GM21360 (cell line): ENCODE measurements around the gene THOP1.
"Not testable (repeated sequence)": the region's sequence is repeated elsewhere in the genome, so short reads cannot be mapped to it uniquely, and the experiment has no call there.

Experiments used
- ATAC-seq: cut with Tn5 transposase; IDR thresholded peaks from one replicate; pipeline ENCODE4 v1.9.1; 2021; ENCODE audit warnings: mild to moderate bottlenecking, moderate library complexity; ENCODE audit not compliant: unreplicated experiment

The THOP1 gene

DNA sequence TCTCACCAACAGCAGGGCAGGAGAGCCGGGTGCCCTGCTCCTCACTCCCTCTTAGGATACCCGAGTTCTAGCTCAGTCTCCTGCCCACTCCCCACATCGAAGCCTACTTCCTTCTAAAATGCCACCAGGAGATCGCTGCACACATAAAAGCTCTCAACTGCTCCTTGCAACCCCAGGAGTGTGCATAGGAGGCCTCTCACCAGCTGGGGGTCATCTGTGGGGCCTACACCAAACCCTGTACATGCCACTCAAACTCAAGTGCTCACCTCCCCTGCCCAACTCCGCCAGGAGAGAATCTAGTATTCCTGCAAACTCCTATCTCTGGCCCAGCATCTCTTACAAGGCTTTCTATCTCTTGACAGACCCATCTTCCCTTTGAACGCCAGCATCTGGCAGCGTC is 5.0 kb upstream of the THOP1 start:
- no peak for ATAC-seq

DNA sequence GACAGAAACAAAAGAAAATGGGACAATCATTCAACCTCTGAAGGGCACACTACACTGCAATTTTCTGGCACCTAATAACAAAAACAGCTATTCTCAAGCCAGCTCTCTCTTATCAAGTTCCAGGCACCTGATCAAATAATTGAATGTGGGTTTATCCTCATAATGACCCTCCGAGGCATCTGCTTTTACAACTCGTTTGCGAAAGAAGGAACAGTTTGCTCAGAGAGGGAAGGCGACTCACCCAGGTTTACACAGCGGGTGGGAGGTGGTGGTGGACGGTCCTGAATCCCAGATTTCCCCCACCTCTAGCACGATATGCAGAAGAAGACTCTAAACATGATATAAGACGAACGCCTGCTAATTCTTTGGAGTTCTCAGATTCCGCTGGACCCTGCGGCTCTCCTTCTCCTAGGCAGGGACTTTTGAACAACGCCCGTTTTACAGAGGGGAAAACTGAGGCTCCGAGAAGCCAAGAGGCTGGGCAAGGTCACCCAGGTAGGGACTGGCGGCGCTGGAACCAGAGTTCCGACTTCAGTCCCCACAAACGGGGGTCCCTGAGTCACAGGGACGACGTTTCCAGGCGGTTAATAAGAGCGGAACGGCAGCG is 2.9 kb upstream of the THOP1 start:
- no peak for ATAC-seq

- peak; percentile 56 for ATAC-seq
Observed at GRCh38 chr19:2782936-2783780, 2.1 kb upstream of the THOP1 start, which contains the start of gene SGTA. Gene SGTA (minus strand): TSS chr19:2783273. CDS start chr19:2769068, 14,205 bp downstream.

DNA sequence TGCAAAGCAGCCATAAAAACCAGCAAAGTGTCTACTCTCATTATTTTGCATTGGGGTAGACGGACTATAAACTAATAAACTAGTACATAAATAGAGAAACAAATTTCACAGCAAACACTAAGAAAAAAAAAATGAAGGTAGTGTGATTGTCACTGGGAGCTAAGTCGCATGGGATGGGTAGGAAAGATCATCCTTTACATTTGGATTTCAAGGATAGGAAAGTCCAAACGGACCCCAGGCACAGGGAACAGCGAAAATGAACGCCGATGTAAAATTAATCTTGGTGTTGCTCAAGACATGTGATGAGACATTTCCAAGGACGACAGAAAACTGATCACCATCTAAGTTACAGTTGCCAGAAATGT is 1.5 kb upstream of the THOP1 start:
- no peak for ATAC-seq

GRCh38 chr19:2787115-2787514 is 1.8 kb downstream of the THOP1 start:
- no peak for ATAC-seq

DNA sequence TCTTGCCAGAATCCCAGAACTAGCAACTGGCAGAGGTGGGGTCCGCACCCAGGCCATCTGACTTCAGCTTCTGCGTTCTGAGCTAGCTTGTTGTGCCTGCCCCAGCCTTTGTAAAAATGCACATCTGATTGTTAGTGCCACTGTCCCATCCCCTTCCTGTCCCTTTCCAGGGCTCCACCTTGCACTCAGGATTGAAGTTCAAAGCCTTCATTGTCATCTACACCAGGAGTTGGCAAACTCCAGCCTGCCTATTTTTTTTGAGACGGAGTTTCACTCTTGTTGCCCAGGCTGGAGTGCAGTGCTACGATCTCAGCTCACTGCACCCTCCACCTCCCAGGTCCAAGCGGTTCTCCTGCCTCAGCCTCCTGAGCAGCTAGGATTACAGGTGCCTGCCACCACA is 2.9 kb downstream of the THOP1 start:
- ATAC-seq, result no peak

- ATAC-seq, result no peak
Observed at GRCh38 chr19:2790194-2790556, 4.9 kb downstream of the THOP1 start.

DNA sequence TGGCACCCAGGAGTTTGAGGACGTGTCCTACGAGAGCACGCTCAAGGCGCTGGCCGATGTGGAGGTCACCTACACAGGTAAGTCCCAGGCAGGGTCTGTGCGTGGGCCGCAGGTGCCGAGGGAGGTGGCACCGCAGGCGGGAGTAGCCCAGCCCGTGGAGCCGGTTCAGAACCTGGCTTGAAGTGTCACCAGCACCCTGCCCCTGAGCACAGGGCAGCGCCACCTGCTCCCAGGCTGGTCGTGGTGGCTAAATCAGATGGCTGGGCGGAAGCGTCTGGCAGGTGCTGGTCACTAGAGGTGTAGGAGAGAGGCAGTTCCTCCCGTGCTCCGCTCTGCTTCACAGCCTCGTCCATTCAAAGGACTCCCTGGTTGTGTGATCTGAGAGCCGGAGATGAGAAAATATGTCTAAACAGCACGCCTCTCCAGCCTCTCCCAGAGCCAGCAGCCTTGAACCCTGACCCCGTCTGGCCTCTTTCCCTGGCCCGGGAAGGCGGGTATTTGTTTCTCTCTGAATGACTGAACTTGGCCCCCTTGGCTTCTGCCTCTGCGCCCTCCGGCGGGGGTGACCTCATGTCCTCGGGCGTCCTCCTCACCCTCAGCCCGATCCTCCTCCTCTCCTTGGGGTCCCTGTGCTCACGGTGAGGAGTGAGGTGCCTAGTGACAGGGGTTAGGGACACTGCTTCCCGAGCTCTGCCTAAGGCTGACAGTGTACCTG is 5.4 kb downstream of the THOP1 start:
- ATAC-seq, result no peak

DNA sequence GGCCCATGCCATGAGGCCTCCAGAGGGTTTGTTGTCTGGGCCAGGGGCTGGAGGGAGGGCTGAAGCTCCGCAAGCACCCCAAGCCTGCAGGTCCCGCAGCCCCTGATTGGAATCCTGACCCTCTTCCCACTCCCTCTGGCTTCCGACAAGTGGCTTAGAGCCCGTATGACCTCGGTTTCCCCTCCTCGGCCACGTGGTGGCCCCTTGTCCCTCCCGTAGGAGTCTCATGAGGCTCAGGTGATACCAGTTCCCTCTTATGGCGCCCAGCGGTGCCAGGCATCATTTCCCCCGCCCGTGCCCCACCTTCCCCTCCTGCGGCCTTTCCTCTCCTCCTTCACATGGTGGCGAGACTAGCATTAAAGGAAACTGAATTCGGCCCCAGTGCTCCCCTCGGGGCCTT is 6.1 kb downstream of the THOP1 start:
- ATAC-seq, result no peak

DNA sequence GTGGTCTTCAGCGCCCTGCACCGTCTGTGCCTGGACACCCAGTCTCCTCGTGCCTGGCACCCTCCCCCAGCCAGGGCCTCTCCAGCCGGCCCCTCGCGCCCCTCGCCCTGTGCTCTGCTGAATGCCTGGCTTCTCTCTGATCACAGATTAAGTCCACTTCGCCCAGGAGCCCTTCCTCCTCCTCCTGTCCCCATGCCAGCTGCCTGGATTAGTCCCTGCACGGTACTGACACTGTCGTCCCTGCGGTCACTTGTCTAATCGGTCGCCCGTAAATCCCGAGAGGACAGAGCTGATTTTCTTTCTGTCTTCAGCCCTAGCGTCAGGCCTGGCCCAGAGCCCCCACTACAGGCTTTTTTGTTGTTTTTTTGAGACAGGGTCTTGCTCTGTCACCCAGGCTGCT is 6.6 kb downstream of the THOP1 start:
- ATAC-seq, result no peak

DNA sequence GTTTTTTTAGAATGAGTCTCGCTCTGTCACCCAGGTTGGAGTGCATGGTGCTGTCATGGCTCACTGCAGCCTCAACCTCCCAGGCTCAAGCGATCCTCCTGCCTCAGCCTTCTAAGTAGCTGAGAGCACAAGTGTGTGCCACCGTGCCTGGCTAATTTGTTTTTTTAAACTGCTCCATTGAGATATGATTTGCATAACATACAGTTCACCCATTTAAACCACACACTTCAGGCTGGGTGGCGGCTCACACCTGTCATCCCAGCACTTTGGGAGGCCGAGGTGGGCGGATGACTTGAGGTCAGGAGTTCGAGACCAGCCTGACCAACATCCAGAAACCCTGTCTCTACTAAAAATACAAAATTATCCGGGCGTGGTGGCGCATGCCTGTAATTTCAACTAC is 7.4 kb downstream of the THOP1 start:
- ATAC-seq, result not testable (repeated sequence)

- no peak for ATAC-seq
Observed at GRCh38 chr19:2793126-2793525, 7.8 kb downstream of the THOP1 start.

GRCh38 chr19:2793577-2793976 is 8.3 kb downstream of the THOP1 start:
- no peak for ATAC-seq

- ATAC-seq, result no peak
Observed at GRCh38 chr19:2795827-2796658, 10.7 kb downstream of the THOP1 start.

- no peak for ATAC-seq
Observed at GRCh38 chr19:2796659-2797266, 11.5 kb downstream of the THOP1 start.

DNA sequence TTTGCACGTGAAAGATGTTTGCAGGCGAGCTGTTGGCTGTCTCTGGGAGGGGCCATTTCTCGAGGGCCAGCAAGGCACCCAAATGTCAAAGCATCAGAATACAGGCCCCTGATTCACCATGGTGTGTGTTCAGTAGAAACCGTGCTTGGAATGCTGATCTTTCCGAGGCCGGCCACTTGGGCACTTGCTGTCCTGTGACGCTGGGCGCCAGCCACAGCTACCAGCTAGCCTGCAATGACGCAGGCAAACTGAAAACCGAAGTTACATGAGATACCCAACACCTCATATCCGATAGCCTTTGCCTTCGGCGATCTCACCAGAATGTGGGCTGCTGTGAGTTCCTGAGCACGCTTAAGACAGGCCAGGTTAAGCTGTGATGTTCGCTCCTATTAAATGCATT is 12.0 kb downstream of the THOP1 start:
- ATAC-seq, result no peak

DNA sequence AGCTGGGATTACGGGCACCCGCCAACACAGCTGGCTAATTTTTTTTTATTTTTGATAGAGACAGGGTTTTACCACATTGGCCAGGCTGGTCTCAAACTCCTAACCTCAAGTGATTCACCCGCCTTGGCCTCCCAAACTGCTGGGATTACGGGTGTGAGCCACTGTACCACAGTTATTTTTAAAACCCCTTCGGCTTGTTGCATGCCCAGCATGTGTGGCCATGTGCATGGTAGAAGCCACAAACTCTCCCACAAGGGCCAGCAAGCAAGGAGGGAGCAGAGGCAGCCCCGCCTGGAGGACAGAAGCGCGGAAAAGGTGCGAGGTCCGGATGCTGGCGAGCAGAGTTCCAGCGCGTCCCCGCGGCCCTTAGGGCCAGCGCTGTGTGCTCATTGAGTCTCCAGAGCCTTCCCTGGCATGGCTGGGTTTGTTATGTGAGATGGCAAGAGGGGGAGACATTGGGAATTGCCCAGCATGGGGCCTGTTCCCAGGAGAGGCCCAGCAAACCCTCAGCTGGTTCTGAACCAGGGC is 12.9 kb downstream of the THOP1 start:
- ATAC-seq, result no peak

DNA sequence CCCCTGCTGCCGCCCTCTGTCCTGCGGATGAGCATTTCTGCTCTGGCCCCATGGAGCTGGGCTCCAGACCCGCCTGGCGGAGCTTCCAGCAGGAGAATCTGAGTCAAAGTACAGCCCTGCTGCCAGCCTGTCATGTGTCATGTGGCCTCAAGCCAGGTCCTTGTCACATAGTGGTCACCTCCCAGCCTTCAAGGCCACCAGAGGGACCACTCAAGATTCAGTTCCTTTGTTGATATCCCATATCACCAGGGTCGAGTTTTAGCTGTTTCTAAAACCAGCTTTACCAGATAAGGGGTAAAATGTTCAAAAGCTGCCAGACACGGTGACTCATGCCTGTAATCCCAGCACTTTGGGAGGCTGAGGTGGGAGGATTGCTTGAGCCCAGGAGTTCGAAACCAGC is 13.4 kb downstream of the THOP1 start:
- no peak for ATAC-seq

DNA sequence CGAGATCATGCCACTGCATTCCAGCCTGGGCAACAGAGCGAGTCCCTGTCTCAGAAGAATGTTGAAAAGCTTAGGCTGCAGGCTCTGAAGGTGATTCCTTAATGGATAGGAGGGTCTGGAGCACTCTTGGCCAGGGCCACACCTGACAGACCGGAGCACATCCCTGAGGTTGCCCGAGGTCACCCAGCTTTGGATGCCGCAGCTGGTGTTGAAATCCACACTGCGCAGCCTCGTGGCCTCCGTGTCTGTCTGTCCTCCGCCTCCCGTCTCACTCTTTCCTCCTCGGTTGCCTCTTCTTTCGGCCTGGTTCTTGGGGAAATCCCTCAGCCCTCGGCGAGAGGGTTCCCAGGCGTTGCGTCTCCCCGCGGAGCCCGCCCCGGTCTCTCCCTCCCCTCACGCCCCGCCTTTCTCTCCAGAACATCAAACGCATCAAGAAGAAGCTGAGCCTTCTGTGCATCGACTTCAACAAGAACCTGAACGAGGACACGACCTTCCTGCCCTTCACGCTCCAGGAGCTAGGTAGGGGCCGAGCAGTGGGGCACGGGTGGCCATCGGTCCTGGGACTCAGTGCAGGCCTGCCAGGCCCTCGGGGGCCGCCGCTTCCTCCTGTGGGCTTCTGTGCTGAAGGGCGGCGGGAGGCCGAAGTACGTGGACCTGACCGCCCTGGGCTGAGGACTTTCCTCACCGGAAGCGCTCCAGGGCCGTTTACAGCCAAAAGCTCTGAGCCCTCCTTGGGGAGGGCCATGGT is 14.1 kb downstream of the THOP1 start:
- no peak for ATAC-seq

DNA sequence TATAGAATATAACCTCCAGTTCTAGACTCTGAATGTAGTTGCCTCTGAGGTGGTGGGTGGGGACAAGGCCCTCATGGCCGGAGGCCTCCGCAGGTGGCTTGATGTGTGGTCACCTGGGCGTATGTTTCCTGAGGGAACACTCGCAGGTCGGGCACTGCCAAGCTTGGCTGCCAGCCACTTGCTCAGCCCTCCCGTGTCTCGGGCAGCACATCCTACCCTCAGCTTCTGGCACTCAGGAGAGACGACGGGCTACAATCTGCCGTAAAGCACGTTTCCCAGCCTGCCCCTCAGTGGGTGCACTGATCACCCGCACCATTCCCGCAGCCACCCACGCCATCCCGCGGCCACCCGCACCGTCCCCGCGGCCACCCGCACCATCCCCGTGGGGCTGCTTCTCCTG is 15.2 kb downstream of the THOP1 start:
- no peak for ATAC-seq
